Measurements from ENCODE around the gene PSD4.
A peak's percentile ranks its signal among the peaks of the same experiment; 100 is the strongest.

Gene PSD4

GRCh38 chr2:113173542-113174375, at the start of gene PSD4:
TSS of gene PSD4 (plus strand) at chr2:113173971. CDS start at chr2:113182457, 8,486 bp downstream.
- no peak for TF ChIP-seq CTCF (IDR thresholded peaks at IDR 0.05; ENCODE audit: low read length, missing control alignments)
- DNase-seq (ENCODE audit: low read depth) = no peak
- H3K4me3 ChIP-seq (replicated peaks; ENCODE audit: low read depth, low read length) = no peak within 1 kb of the TSS

- peak; percentile 39 for DNase-seq (ENCODE audit: low read depth)
- no peak for TF ChIP-seq CTCF (IDR thresholded peaks at IDR 0.05; ENCODE audit: low read length, missing control alignments)
- no peak overlapping the region for H3K4me3 ChIP-seq (replicated peaks; ENCODE audit: low read depth, low read length)
These were observed 49.4 kb upstream of the PSD4 start for GRCh38 chr2:113124181-113124961.

DNA sequence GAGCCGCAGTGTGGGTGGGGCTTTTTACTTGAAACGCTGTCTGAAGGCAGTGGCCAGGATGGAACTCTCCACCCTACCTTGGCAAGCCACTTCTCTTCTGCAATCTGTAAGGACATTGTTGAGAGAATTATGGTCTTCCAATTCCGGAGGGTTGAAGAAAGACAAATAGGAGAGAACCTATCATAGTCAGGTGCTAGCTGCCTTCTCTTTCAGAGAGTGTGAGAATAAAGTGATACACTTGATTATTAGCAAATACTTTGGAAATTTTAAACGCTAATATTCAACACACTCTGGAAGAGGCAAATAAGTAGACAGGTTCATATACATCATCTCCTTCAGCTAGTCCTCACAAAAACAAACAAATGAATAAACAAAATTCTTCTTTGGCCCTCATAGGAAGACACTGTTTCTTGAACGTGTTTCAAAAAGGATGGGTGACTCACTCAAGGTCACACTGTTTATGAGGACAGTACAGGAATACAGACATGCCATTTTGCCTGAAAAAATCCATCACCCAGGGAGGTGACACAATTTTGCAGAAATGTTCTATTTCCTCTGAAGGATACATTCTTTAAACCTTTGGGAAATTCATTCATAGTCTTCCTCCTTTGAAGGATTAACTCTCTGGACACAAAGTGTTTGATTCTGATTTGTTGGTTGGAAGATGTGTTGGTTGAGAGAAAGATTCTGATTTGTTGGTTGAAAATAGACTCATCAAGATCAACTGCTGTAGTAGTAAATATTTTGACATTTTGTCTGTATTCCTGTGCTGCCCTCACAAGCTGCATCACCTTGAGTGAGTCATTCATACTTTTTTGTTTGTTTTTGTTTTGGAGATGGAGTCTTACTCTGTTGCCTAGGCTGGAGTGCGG, 48.6 kb upstream of the PSD4 start:
- no peak for DNase-seq (ENCODE audit: low read depth)
- H3K4me3 ChIP-seq (replicated peaks; ENCODE audit: low read depth, low read length) = no peak overlapping the region
- no peak for TF ChIP-seq CTCF (IDR thresholded peaks at IDR 0.05; ENCODE audit: low read length, missing control alignments)

- no peak within 1 kb of the TSS for H3K4me3 ChIP-seq (replicated peaks; ENCODE audit: low read depth, low read length)
- TF ChIP-seq CTCF (IDR thresholded peaks at IDR 0.05; ENCODE audit: low read length, missing control alignments) = no peak
- DNase-seq (ENCODE audit: low read depth) = no peak
These were observed 46.7 kb upstream of the PSD4 start, which contains the start of gene IL1RN for GRCh38 chr2:113126845-113127645. TSS of gene IL1RN (plus strand) at chr2:113127598. CDS start at chr2:113127625, 27 bp downstream.

DNA sequence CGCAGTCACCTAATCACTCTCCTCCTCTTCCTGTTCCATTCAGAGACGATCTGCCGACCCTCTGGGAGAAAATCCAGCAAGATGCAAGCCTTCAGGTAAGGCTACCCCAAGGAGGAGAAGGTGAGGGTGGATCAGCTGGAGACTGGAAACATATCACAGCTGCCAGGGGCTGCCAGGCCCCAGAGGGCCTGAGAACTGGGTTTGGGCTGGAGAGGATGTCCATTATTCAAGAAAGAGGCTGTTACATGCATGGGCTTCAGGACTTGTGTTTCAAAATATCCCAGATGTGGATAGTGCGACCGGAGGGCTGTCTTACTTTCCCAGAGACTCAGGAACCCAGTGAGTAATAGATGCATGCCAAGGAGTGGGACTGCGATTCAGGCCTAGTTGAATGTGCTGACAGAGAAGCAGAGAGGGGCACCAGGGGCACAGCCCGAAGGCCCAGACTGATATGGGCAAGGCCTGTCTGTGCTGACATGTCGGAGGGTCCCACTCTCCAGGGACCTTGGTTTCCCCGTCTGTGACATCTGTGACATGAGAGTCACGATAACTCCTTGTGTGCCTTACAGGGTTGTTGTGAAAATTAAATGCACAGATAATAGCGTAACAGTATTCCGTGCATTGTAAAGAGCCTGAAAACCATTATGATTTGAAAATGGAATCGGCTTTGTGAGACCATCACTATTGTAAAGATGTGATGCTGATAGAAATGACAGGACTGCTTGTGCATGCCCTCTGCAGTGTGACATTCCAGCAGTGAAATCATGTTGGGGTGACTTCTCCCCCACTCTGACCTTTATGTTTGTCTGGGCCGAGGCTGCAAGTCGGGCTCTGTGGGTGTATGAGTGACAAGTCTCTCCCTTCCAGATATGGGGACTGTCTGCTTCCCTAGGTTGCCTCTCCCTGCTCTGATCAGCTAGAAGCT, 45.9 kb upstream of the PSD4 start:
- no peak overlapping the region for H3K4me3 ChIP-seq (replicated peaks; ENCODE audit: low read depth, low read length)
- no peak for TF ChIP-seq CTCF (IDR thresholded peaks at IDR 0.05; ENCODE audit: low read length, missing control alignments)
- DNase-seq (ENCODE audit: low read depth) = no peak
